GM12878 (cell line): Measurements from ENCODE around the gene SEMA3D.

Source experiments
- BCL3 ChIP-seq: IDR thresholded peaks from 2 replicates; pipeline ENCODE4 v1.6.1; 2011; ENCODE audit warnings: borderline replicate concordance, low read depth, mild to moderate bottlenecking, moderate library complexity, low read length; ENCODE audit not compliant: insufficient read depth, poor library complexity, severe bottlenecking
- CTCF ChIP-seq, 3 experiments: IDR thresholded peaks in 2 of 3; conservative IDR thresholded peaks in 1 of 3; 2 replicates each; pipeline ENCODE4 v1.5.1; 2011; ENCODE audit warnings: low read depth in 3 of 3, low read length in 3 of 3, mild to moderate bottlenecking in 3 of 3, control low read depth in 2 of 3, moderate library complexity in 2 of 3, inconsistent platforms in 1 of 3, mixed read lengths in 1 of 3; ENCODE audit not compliant: control insufficient read depth in 2 of 3, insufficient read depth in 1 of 3; ENCODE audit errors: extremely low read depth in 1 of 3
- GABPA ChIP-seq: IDR thresholded peaks from 2 replicates; pipeline ENCODE4 v1.6.1; 2014; ENCODE audit warnings: antibody characterized with exemption, low read depth, mild to moderate bottlenecking, inconsistent platforms
- KAT2A ChIP-seq: conservative IDR thresholded peaks from 2 replicates; pipeline ENCODE4 v1.6.1; 2011; ENCODE audit warnings: low read depth, low read length; ENCODE audit not compliant: control insufficient read depth

- TF ChIP-seq CTCF (IDR thresholded peaks at IDR 0.05 in 2 of 3, conservative IDR thresholded peaks at IDR 0.05 in 1 of 3; ENCODE audit: control insufficient read depth in 2 of 3, extremely low read depth in 1 of 3, insufficient read depth in 1 of 3, low read depth in 3 of 3, low read length in 3 of 3) (no peak), GABPA (no peak), BCL3 (no peak), KAT2A (no peak)
Observed at GRCh38 chr7:85156661-85157208, 30.1 kb downstream of the SEMA3D start.
